Measurements from ENCODE around the gene XRCC4.
"Not testable (repeated sequence)": the region's sequence is repeated elsewhere in the genome, so short reads cannot be mapped to it uniquely, and the experiment has no call there.

XRCC4 gene

GRCh38 chr5:83059341-83059740, 18.0 kb upstream of the XRCC4 start:
- H3K4me3 ChIP-seq (ENCODE audit: low read depth, low read length) = no peak overlapping the region
- no peak for TF ChIP-seq POLR2A (IDR thresholded peaks at IDR 0.05; ENCODE audit: extremely low read depth, insufficient read length)
- no peak for TF ChIP-seq MYC (IDR thresholded peaks at IDR 0.05; ENCODE audit: low read depth, low read length)
- TF ChIP-seq CTCF (IDR thresholded peaks at IDR 0.05; ENCODE audit: low read depth, low read length) = no peak
- TF ChIP-seq MAX (IDR thresholded peaks at IDR 0.05; ENCODE audit: low read depth, low read length) = no peak
- DNase-seq (ENCODE audit: low read depth) = no peak

GRCh38 chr5:83066548-83067110, 10.7 kb upstream of the XRCC4 start:
- TF ChIP-seq MAX (IDR thresholded peaks at IDR 0.05; ENCODE audit: low read depth, low read length) (no peak), MYC (IDR thresholded peaks at IDR 0.05; ENCODE audit: low read depth, low read length) (no peak), POLR2A (IDR thresholded peaks at IDR 0.05; ENCODE audit: extremely low read depth, insufficient read length) (no peak), CTCF (IDR thresholded peaks at IDR 0.05; ENCODE audit: low read depth, low read length) (no peak)
- DNase-seq (ENCODE audit: low read depth) = peak; percentile 6
- no peak overlapping the region for H3K4me3 ChIP-seq (ENCODE audit: low read depth, low read length)

- H3K4me3 ChIP-seq (ENCODE audit: low read depth, low read length); DNase-seq (ENCODE audit: low read depth): not testable (repeated sequence)
Observed at GRCh38 chr5:83067377-83067776, 10.0 kb upstream of the XRCC4 start.

GRCh38 chr5:83069096-83069799, 8.1 kb upstream of the XRCC4 start:
- DNase-seq (ENCODE audit: low read depth) = no peak
- no peak overlapping the region for H3K4me3 ChIP-seq (ENCODE audit: low read depth, low read length)
- TF ChIP-seq CTCF (IDR thresholded peaks at IDR 0.05; ENCODE audit: low read depth, low read length) (no peak), MAX (IDR thresholded peaks at IDR 0.05; ENCODE audit: low read depth, low read length) (no peak), POLR2A (IDR thresholded peaks at IDR 0.05; ENCODE audit: extremely low read depth, insufficient read length) (no peak), MYC (IDR thresholded peaks at IDR 0.05; ENCODE audit: low read depth, low read length) (no peak)

- DNase-seq (ENCODE audit: low read depth) = no peak
- no peak overlapping the region for H3K4me3 ChIP-seq (ENCODE audit: low read depth, low read length)
- TF ChIP-seq CTCF (IDR thresholded peaks at IDR 0.05; ENCODE audit: low read depth, low read length) = no peak
- TF ChIP-seq POLR2A (IDR thresholded peaks at IDR 0.05; ENCODE audit: extremely low read depth, insufficient read length) = no peak
Observed at GRCh38 chr5:83071286-83072051, 5.9 kb upstream of the XRCC4 start.

GRCh38 chr5:83072966-83073365, 4.4 kb upstream of the XRCC4 start:
- H3K4me3 ChIP-seq (ENCODE audit: low read depth, low read length) = no peak overlapping the region
- no peak for TF ChIP-seq MYC (IDR thresholded peaks at IDR 0.05; ENCODE audit: low read depth, low read length)
- no peak for TF ChIP-seq POLR2A (IDR thresholded peaks at IDR 0.05; ENCODE audit: extremely low read depth, insufficient read length)
- TF ChIP-seq CTCF (IDR thresholded peaks at IDR 0.05; ENCODE audit: low read depth, low read length) = no peak
- no peak for TF ChIP-seq MAX (IDR thresholded peaks at IDR 0.05; ENCODE audit: low read depth, low read length)
- no peak for DNase-seq (ENCODE audit: low read depth)

Measured in NB4 (cell line).